ENCODE data around the gene FAM162B.
"Not testable (repeated sequence)": the region's sequence is repeated elsewhere in the genome, so short reads cannot be mapped to it uniquely, and the experiment has no call there.

FAM162B gene

DNA sequence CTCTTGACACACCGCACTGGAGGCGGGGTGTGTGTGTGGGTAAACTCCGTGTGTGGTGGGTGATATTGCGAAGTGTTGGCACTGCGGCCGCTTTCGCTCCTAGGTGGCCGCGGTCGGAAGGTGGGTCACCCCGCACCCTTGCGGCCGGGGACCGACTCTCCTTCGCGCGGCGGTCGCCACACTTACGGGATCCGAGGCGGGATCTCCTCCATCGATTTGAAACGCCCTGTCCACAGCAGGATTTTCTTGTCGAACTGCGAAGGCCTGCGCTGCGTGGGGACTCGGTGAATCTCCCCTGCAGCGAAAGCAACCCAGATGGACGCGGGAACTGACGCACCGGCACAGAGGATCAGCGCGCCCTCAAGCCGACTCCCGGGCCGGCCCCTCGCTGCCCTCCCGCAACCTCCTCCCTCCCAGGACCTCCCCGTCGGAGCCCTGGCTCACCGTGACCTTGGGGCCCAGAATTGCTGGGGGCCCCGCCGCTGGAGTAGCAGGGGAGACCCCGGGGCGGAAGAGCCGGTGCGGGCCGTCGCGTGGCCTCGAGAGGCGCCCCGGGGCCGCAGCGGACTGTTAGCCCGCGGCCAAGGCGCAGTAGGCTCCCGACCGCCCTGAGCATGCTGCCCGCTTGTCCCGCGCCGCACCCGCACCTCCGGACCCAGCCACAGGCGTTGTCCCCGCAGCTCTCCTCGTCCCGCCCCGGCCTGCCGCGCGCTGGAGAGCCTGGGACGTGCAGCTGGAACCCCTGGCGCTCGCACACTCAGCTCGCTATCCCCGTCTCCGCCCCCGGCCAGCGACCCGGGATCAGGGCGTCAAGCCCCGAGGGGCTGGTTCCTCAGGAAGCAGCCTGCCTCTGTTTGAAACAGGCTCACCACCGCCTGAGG is at the start of gene FAM162B:
Gene FAM162B (minus strand): TSS at position 759 of the 881 bp plus-strand sequence. CDS start 143 bp downstream, at position 616.
- no peak for DNase-seq

DNA sequence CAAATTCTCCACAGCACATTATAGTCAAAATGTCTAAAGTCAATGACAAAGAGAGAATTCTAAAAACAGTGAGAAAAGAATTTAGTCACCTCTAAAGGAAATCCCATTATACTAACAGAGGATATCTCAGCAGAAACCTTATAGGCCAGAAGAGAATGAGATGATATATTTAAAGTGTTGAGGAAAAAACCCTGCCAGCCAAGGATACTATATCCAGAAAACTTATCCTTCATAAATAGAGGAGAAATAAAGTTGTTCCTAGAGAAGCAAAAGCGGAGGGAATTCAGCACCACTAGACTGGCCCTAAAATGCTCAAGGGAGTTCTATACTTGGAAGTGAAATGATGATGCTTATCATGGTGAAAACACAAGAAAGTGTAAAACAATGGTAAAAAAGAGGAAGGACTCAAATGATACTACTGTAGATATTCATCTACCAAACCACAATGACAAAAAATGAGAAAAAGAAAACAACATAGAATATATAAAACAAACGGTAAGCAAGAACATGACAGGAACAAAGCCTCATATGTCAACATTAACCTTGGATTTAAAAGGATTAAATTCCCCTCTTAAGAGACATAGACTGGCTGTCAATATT is 46.6 kb upstream of the FAM162B start:
- no peak for DNase-seq

DNA sequence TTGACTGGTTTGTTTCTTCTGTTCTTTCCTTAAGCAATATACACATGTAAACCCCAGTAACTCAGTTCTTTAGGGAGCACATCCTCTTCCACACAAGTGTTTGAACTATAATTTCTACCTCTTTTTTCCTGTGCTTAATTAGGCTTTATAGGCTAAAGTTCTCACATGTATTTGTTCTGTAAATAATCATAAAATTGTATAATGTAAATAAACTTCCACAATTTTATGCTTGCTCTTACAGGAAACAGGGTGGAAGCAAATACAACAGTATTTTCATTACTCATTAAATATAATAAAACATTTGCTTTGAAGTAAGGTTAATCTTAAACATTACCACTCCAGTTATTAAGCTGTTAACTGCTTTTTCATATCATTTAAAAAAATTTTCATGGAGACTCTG is 36.5 kb upstream of the FAM162B start:
- DNase-seq: no peak

- DNase-seq: no peak
Observed at GRCh38 chr6:116799945-116800344, 34.4 kb upstream of the FAM162B start.

DNA sequence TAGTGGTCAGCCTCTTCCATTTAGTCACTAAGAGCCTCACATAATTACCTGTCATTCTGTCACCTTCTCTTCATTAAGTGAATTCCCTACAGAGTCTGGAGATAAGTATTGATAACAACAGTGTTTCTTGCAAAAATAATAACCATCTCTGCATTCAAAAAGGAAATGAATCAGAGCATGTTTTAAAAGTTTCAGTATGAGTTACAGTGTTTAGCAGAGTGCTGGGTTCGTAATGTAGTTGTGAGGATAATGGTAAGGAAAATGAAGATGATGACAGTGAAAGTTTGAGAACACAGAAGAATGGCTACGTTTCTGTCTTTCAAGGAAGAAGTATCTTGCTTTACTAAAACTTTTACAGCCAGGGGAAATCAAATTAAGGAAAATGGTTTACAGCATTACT is 32.1 kb upstream of the FAM162B start:
- no peak for DNase-seq

GRCh38 chr6:116793224-116793623 is 27.7 kb upstream of the FAM162B start:
- no peak for DNase-seq

DNA sequence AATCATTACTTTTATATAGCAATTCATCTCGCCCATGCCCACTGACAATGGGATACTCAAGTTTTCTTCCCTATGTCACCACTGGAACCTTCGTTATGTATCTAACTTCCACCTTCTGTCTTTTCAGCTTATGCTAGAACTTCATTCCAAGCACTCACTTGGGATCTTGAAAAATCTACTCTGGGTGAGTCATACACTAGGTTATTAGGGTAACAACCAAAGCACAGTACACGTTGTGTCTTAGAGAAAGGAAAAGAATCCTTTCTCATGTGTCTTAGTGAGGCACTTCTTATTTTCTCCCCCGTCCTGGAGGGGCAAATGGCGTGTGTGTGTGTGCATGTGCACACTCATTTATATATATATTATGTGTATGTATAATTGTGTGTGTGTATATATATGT is 18.3 kb upstream of the FAM162B start:
- no peak for DNase-seq

GRCh38 chr6:116779573-116780164 is 14.2 kb upstream of the FAM162B start:
- DNase-seq: peak; percentile 17

- no peak for DNase-seq
Observed at GRCh38 chr6:116773886-116774285, 8.4 kb upstream of the FAM162B start.

DNA sequence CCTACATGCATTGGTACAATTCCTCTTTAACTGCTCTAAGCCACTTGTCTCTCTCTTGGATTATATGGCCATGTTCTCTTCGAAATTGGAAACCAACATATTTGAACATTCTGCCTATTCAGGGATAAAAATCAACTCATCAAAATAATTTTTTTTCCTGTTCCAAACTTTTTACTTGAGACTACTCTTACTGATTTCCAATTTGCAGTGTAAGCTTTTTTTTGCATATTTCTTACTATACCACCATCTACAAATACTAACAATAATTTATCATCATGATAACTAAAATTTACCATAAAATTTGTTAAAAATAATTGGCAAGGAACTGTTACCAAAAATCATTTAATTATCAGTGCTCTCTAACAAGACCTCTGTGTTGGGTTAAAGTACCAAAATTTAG is 6.9 kb upstream of the FAM162B start:
- DNase-seq: no peak

GRCh38 chr6:116767715-116768114 is 2.2 kb upstream of the FAM162B start:
- DNase-seq: no peak

- DNase-seq: no peak
Observed at GRCh38 chr6:116766506-116767176, 1.1 kb upstream of the FAM162B start.

DNA sequence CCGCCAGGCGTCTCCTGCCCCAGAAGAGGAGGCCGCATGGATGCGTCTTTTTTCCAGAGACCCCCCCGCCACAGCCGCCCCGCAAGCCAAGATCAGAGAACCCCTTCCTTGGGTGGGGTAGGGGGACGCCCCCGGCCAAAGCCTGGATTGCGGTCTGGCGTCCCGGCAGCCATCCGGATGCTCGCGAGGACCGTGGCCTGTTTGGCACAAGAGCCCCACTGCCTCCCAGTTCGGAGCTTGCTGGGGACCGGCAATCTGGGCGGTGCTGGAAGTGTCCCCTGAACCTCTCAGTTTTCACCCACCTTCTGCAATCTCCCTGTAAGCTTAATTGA is 924 bp downstream of the FAM162B start:
- no peak for DNase-seq

- no peak for DNase-seq
Observed at GRCh38 chr6:116763906-116764628, 1.5 kb downstream of the FAM162B start.

DNA sequence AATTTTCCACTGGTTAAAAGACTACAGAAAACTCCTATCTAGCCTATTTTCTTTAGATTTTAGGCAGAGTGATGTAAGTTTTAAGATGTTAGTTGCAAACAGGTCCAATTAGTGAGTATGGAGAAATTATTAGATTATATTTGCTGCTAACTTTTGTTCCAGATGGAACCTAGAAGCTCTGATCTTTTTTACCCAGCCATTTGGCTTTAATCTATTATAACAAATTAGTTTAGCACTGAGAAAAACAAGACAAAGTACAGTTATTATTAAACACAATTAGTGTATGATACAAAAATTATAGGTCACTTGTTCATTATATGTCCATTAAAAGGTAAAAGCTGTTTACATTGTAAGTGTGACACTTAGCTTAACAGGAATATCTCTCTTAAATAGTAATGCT is 2.5 kb downstream of the FAM162B start:
- DNase-seq: no peak

- DNase-seq: no peak
Observed at GRCh38 chr6:116762235-116762634, 3.3 kb downstream of the FAM162B start.

- DNase-seq: no peak
Observed at GRCh38 chr6:116761779-116762178, 3.7 kb downstream of the FAM162B start.

DNA sequence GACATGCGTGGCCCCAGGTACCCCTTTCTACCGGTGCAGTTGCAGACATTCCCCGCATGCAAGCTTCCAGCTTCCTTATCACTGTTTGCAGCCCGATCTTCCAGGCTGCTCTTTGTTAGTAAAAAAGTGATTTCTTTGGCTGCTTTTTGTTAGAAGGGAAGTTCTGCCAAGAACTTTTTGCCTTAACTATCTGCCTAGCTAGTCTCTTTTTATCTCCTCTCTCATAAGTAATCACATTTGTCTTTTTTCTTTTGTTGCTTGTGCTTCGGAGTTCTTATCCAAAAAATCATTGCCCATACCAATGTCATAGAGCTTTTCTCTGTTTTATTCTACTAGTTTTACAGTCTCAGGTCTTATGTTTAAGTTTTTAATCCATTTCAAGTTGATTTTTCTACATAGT is 20.3 kb downstream of the FAM162B start:
- DNase-seq: no peak

- no peak for DNase-seq
Observed at GRCh38 chr6:116741571-116741970, 23.9 kb downstream of the FAM162B start.

- not testable (repeated sequence) for DNase-seq
Observed at GRCh38 chr6:116740486-116740885, 25.0 kb downstream of the FAM162B start.

- DNase-seq: no peak
Observed at GRCh38 chr6:116737004-116737403, 28.5 kb downstream of the FAM162B start.

DNA sequence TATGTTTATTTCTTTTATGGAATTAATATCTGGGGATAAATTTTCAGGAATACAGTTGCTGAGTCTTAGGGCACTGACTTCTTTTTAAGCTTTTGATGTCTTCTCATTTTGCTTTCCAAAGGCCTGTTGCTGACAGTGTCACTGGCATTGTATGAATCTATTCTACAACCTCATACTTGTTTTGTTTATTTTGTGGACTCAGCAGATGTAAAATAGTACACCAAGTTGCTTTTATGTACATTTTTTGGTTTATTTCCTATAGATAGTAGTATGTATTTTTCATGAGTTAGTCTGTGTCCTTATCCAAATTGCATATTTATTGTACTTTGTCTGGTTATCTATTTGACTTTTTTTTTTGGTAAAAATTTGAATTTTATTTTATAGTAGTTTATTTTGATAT is 35.0 kb downstream of the FAM162B start:
- no peak for DNase-seq

- no peak for DNase-seq
Observed at GRCh38 chr6:116726947-116727346, 38.6 kb downstream of the FAM162B start.

All from SHP77 treated with DMSO at 0.1 percent for 48 hours (cell line).